ENCODE measurements around the gene COL12A1.

- no peak for TF ChIP-seq CTCF (IDR thresholded peaks at IDR 0.05)
- TF ChIP-seq POLR2A (IDR thresholded peaks at IDR 0.05) = no peak
- no peak for TF ChIP-seq EP300 (IDR thresholded peaks at IDR 0.05)
Measured at GRCh38 chr6:75135450-75135849, 70.4 kb downstream of the COL12A1 start.
